ENCODE measurements around the gene KCNMA1. TPM values are rescaled to one million over a fixed set of nuclear protein-coding genes. Genes with fewer than 3 reads are reported as not detected.

The KCNMA1 gene
- total and polyA plus RNA-seq, 5 donors: 1.5 to 6.1 (median 3.3) TPM

DNA sequence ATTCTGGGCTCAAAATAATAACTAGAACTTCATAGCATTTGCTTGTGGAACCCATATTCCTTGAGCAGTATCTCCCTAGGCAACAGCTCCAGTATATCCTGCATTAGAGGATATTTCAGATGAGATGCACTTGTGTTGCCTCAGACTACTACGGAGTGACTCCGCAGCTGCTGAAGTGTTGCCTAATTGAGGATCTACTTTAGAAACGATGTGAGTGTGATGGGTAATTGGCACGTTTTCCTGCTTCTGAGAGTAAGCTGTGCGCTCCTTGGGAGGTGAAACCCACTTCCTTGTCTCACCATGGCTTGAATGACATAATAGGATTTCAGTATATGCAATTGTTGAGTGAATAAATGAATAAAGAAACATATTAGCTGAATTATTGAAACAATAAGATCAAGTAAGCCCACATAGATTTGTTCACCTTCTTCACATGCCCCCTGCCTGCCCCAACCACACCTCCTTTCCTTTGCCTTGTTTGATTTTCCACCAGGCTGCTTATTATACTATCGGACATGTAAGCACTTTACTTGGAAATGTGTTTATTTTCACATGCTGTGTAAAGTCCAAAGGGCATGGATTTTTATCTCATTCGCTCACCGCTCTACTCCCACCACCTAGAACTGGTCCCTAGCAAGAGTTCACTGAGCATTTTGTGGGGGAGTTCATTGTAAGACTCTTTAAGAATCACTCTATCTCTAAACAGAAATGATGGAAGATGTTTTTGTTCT lies 303.8 kb downstream of the KCNMA1 start:
- intact Hi-C loops (cut with DNase I): no loop called here
- no peak for DNase-seq
- no peak for ATAC-seq
- no peak overlapping the region for H3K4me3 ChIP-seq (ENCODE audit: low read length)
- no peaks in the 10 kb centered on the region for H3K9me3 ChIP-seq (ENCODE audit: control insufficient read depth, low read length)
- WGBS: 59% methylated on average over 8 of the region's 8 CpGs
- H3K27me3 ChIP-seq (ENCODE audit: control insufficient read depth, insufficient read depth): no peaks in the 10 kb centered on the region
- H3K27ac ChIP-seq (ENCODE audit: low read length): no peak overlapping the region
- H3K4me1 ChIP-seq (ENCODE audit: control insufficient read depth, insufficient read depth, low read length): no peaks in the 10 kb centered on the region

GRCh38 chr10:77332256-77332655 lies 305.4 kb downstream of the KCNMA1 start:
- intact Hi-C loops (cut with DNase I): no loop called here
- Histone ChIP-seq H3K9me3 (ENCODE audit: control insufficient read depth, low read length) (no peaks in the 10 kb centered on the region), H3K27ac (ENCODE audit: low read length) (no peak overlapping the region), H3K27me3 (ENCODE audit: control insufficient read depth, insufficient read depth) (no peaks in the 10 kb centered on the region), H3K4me1 (ENCODE audit: control insufficient read depth, insufficient read depth, low read length) (no peaks in the 10 kb centered on the region), H3K4me3 (ENCODE audit: low read length) (no peak overlapping the region)
- no peak for DNase-seq
- ATAC-seq: no peak

DNA sequence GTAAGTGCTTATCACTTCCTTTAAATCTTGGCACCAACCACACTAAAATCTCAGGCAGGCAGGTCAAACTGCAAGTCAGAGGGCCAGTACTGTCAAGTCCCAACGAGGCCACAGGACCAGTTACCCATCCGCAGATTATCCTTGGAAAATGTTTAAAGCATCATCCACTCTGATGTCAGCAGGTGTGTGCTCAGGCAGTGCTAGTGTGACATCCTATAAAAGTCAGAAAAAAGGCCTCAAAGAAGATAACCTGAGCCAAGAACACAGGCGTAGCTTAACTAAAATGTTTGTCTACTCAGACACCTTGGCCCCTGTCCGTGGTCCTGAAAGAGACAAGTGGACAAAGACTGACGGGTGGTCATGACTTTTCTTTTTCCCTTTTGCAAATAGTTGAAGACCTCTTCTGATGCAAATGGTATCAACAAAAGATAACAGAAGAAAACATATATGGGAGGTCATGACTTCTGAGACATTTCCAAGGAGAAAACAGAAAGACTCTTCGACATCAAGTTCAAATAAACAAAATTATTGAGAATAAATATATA lies 309.3 kb downstream of the KCNMA1 start:
- Histone ChIP-seq H3K4me3 (ENCODE audit: low read length) (no peak overlapping the region), H3K27me3 (ENCODE audit: control insufficient read depth, insufficient read depth) (no peaks in the 10 kb centered on the region), H3K27ac (ENCODE audit: low read length) (no peak overlapping the region), H3K9me3 (ENCODE audit: control insufficient read depth, low read length) (no peaks in the 10 kb centered on the region), H3K4me1 (ENCODE audit: control insufficient read depth, insufficient read depth, low read length) (no peaks in the 10 kb centered on the region)
- intact Hi-C loops (cut with DNase I): no loop called here
- DNase-seq (peak in 1 of 3 donors; percentile 16), ATAC-seq (no peak)
- 56% methylated on average over 6 of the region's 6 CpGs for WGBS

GRCh38 chr10:77325233-77325537 lies 312.4 kb downstream of the KCNMA1 start:
- intact Hi-C loops (cut with DNase I): no loop called here
- no peaks in the 10 kb centered on the region for H3K27me3 ChIP-seq (ENCODE audit: control insufficient read depth, insufficient read depth)

DNA sequence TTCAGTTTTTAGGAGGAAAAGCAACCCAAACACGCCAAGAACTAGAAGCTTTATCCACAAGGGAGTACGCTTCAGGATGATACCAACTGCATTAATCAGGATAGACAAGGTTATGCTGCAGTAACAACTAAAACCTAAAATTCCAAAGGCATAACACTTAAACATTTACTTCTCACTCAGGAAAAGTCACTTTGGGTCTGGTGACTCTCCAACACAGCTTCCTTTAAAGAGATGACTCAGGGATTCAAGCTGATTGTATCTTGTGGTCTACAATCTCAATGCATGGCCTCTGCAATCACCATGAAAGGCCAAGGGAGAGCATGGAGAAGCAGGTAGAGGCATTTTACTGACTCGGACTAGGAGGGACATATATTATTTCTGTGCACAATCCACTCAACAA lies 315.8 kb downstream of the KCNMA1 start:
- no peaks in the 10 kb centered on the region for H3K27me3 ChIP-seq (ENCODE audit: control insufficient read depth, insufficient read depth)
- no peak for ATAC-seq
- DNase-seq: no peak
- intact Hi-C loops (cut with DNase I): no loop called here
- 55% methylated on average over 3 of the region's 3 CpGs for WGBS
- H3K9me3 ChIP-seq (ENCODE audit: control insufficient read depth, low read length): no peaks in the 10 kb centered on the region
- no peak overlapping the region for H3K27ac ChIP-seq (ENCODE audit: low read length)
- H3K4me1 ChIP-seq (ENCODE audit: control insufficient read depth, insufficient read depth, low read length): no peaks in the 10 kb centered on the region
- H3K4me3 ChIP-seq (ENCODE audit: low read length): no peak overlapping the region

More at GRCh38 chr10:77325233-77325537, 312.4 kb downstream of the KCNMA1 start:
- DNase-seq (no peak), ATAC-seq (no peak)
- Histone ChIP-seq H3K4me1 (ENCODE audit: control insufficient read depth, insufficient read depth, low read length) (no peaks in the 10 kb centered on the region), H3K9me3 (ENCODE audit: control insufficient read depth, low read length) (no peaks in the 10 kb centered on the region), H3K4me3 (ENCODE audit: low read length) (no peak overlapping the region), H3K27ac (ENCODE audit: low read length) (no peak overlapping the region)
- WGBS: 81% methylated on average over 4 of the region's 4 CpGs

DNA sequence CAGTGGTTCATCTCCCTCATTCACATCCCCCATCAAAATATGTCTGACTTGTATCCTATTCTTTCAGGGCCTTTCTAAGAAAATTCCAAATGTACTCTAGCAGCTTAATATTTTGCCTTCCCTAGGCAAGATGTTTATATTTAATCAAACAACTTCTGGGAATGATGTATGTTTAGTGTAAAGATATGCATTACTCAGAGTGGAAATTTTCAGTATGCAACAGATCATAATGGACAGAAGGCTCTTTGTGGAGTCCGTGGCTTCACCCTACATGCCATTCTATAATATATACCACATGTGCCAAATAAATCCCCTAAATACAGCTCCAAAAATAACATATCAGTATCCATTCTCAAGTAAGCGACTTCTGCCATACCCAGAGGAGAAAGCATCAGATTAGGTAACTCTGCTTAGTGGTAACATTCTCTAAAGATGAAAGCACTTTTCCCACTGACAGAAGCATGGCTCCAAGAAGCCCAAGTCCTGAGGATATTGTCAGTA lies 316.6 kb downstream of the KCNMA1 start:
- H3K27ac ChIP-seq (ENCODE audit: low read length): no peak overlapping the region

GRCh38 chr10:77319557-77319956 lies 318.1 kb downstream of the KCNMA1 start:
- WGBS: 56% methylated on average over 3 of the region's 3 CpGs
- no peak overlapping the region for H3K27ac ChIP-seq (ENCODE audit: low read length)
- DNase-seq (peak in 2 of 3 donors; percentile 12 to 45), ATAC-seq (no peak)
- no peaks in the 10 kb centered on the region for H3K9me3 ChIP-seq (ENCODE audit: control insufficient read depth, low read length)
- intact Hi-C loops (cut with DNase I): no loop called here
- no peaks in the 10 kb centered on the region for H3K4me1 ChIP-seq (ENCODE audit: control insufficient read depth, insufficient read depth, low read length)
- H3K4me3 ChIP-seq (ENCODE audit: low read length): no peak overlapping the region
- peaks cover 3% of the 10 kb centered on the region for H3K27me3 ChIP-seq (ENCODE audit: control insufficient read depth, insufficient read depth)

More for the DNA sequence above, 316.6 kb downstream of the KCNMA1 start:
- Histone ChIP-seq H3K4me1 (ENCODE audit: control insufficient read depth, insufficient read depth, low read length) (no peaks in the 10 kb centered on the region), H3K27me3 (ENCODE audit: control insufficient read depth, insufficient read depth) (peaks cover 3% of the 10 kb centered on the region), H3K9me3 (ENCODE audit: control insufficient read depth, low read length) (no peaks in the 10 kb centered on the region), H3K4me3 (ENCODE audit: low read length) (no peak overlapping the region)
- ATAC-seq (no peak), DNase-seq (no peak)
- 43% methylated on average over 2 of the region's 2 CpGs for WGBS
- intact Hi-C loops (cut with DNase I): no loop called here

GRCh38 chr10:77318739-77319138 lies 318.9 kb downstream of the KCNMA1 start:
- H3K4me1 ChIP-seq (ENCODE audit: control insufficient read depth, insufficient read depth, low read length): no peaks in the 10 kb centered on the region
- H3K9me3 ChIP-seq (ENCODE audit: control insufficient read depth, low read length): no peaks in the 10 kb centered on the region
- peaks cover 3% of the 10 kb centered on the region for H3K27me3 ChIP-seq (ENCODE audit: control insufficient read depth, insufficient read depth)
- WGBS: 75% methylated on average over 3 of the region's 3 CpGs
- no peak overlapping the region for H3K4me3 ChIP-seq (ENCODE audit: low read length)
- ATAC-seq (no peak), DNase-seq (no peak)
- intact Hi-C loops (cut with DNase I): no loop called here
- H3K27ac ChIP-seq (ENCODE audit: low read length): no peak overlapping the region

DNA sequence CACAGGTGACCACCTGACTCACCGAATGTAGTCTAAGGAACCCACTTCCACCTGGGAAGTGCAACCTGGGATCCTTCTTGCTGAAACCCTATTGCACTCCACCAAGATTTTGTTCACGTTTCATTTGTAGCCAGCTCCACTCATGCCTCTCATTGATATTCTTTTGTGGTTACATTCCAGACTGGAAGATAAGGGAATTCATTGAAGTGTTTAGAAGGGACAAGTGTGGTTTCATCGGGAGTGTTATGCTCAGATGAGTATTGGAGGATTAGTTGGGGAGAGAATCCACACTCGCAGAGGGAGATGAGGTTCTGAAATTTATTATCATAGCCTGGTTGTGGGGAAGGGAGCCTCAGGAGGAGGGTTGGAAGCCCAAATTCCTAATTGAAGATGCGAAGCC lies 320.4 kb downstream of the KCNMA1 start:
- Histone ChIP-seq H3K27me3 (ENCODE audit: control insufficient read depth, insufficient read depth) (peaks cover 3% of the 10 kb centered on the region), H3K4me1 (ENCODE audit: control insufficient read depth, insufficient read depth, low read length) (no peaks in the 10 kb centered on the region), H3K9me3 (ENCODE audit: control insufficient read depth, low read length) (no peaks in the 10 kb centered on the region), H3K27ac (ENCODE audit: low read length) (no peak overlapping the region), H3K4me3 (ENCODE audit: low read length) (no peak overlapping the region)
- WGBS: 68% methylated on average over 5 of the region's 5 CpGs
- DNase-seq: no peak
- no peak for ATAC-seq
- intact Hi-C loops (cut with DNase I): no loop called here

DNA sequence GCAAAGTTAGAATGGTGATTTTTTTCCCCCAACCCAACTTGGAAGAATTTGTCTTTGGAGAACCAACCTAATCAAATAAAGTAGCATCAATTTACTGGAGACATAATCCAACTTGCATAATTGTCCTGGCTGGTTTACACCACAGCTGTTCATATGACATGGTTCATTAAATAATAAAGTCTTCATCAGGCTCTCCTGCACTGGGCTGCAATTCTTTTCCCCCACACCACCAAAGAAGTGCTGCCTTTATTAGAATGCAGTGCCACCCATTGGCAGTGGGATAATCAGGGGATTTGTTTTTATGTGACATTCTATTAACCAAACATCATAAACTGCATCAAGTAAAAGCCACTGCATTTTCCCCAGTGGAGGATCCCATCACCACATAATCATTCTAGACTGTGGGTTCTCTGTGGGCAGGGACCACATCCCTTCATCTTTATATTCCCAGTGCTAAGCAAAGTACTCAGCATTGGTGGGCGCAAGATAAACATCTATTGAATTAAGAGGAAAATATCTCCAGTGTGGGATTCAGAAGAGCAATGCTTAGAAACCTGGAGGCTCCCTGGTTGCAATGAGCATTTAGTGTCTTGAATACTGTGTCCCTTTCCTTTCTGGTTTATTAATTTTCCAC lies 322.0 kb downstream of the KCNMA1 start:
- no peak overlapping the region for H3K4me3 ChIP-seq (ENCODE audit: low read length)
- intact Hi-C loops (cut with DNase I): no loop called here
- H3K27ac ChIP-seq (ENCODE audit: low read length): no peak overlapping the region
- WGBS: 92% methylated on average over 1 of the region's 1 CpG
- H3K9me3 ChIP-seq (ENCODE audit: control insufficient read depth, low read length): no peaks in the 10 kb centered on the region
- peaks cover 3% of the 10 kb centered on the region for H3K27me3 ChIP-seq (ENCODE audit: control insufficient read depth, insufficient read depth)
- DNase-seq (no peak), ATAC-seq (no peak)
- H3K4me1 ChIP-seq (ENCODE audit: control insufficient read depth, insufficient read depth, low read length): no peaks in the 10 kb centered on the region

GRCh38 chr10:77313066-77313750 lies 324.4 kb downstream of the KCNMA1 start:
- no peak for ATAC-seq
- 78% methylated on average over 13 of the region's 13 CpGs for WGBS
- no peaks in the 10 kb centered on the region for H3K4me1 ChIP-seq (ENCODE audit: control insufficient read depth, insufficient read depth, low read length)
- H3K4me3 ChIP-seq (ENCODE audit: low read length): no peak overlapping the region
- no peak overlapping the region for H3K27ac ChIP-seq (ENCODE audit: low read length)
- H3K9me3 ChIP-seq (ENCODE audit: control insufficient read depth, low read length): no peaks in the 10 kb centered on the region
- intact Hi-C loops (cut with DNase I): no loop called here
- peaks cover 3% of the 10 kb centered on the region for H3K27me3 ChIP-seq (ENCODE audit: control insufficient read depth, insufficient read depth)
- DNase-seq: no peak

Data from right cardiac atrium (tissue), 5 donors.